ENCODE data around the gene RNF149. TPM values are rescaled to one million over a fixed set of nuclear protein-coding genes. Genes with fewer than 3 reads are reported as not detected.

Gene RNF149
- total and polyA plus RNA-seq, 12 donors = 31.5 to 98.4 (median 51.7) TPM

- DNase-seq = no peak
- peaks cover 0 to 22% of the 10 kb centered on the region in 2 donors for H3K36me3 ChIP-seq (replicated peaks in 1 of 2)
- intact Hi-C loops (cut with DNase I) = no loop called here
- H3K9me3 ChIP-seq (replicated peaks in 1 of 3) = no peaks in the 10 kb centered on the region
- H3K27me3 ChIP-seq = no peaks in the 10 kb centered on the region
- peaks cover 9 to 51% of the 10 kb centered on the region in 2 donors for H3K4me1 ChIP-seq (replicated peaks in 1 of 2)
- no peak overlapping the region for H3K27ac ChIP-seq
- H3K4me3 ChIP-seq = no peak overlapping the region
- WGBS, 4 donors = 83 to 93% (median 89%) methylated on average over 5 of the region's 5 CpGs
- no peak for TF ChIP-seq POLR2A (IDR thresholded peaks at IDR 0.05)
- no peak for TF ChIP-seq CTCF (IDR thresholded peaks at IDR 0.05)
Measured at GRCh38 chr2:101296371-101296770, 12.1 kb downstream of the RNF149 start.

GRCh38 chr2:101295895-101296294 is 12.6 kb downstream of the RNF149 start:
- H3K4me1 ChIP-seq (replicated peaks in 1 of 2) = peaks cover 9 to 46% of the 10 kb centered on the region in 2 donors
- intact Hi-C loops (cut with DNase I) = no loop called here
- 46 to 68% (median 52%) methylated on average over 2 of the region's 2 CpGs for WGBS, 4 donors

GRCh38 chr2:101294861-101295260 is 13.6 kb downstream of the RNF149 start:
- DNase-seq = no peak
- Histone ChIP-seq H3K9me3 (replicated peaks in 1 of 3) (no peaks in the 10 kb centered on the region), H3K36me3 (replicated peaks in 1 of 2) (peaks cover 0 to 25% of the 10 kb centered on the region in 2 donors), H3K27me3 (no peaks in the 10 kb centered on the region), H3K4me1 (replicated peaks in 1 of 2) (peaks cover 9 to 36% of the 10 kb centered on the region in 2 donors), H3K27ac (no peak overlapping the region), H3K4me3 (no peak overlapping the region)
- 88 to 96% (median 93%) methylated on average over 6 of the region's 6 CpGs for whole genome bisulfite sequencing, 4 donors
- intact Hi-C loops (cut with DNase I) = no loop called here
- TF ChIP-seq POLR2A (IDR thresholded peaks at IDR 0.05) = no peak

More at GRCh38 chr2:101295895-101296294, 12.6 kb downstream of the RNF149 start:
- H3K27ac ChIP-seq = no peak overlapping the region
- peak in 2 of 7 donors; percentile 19 to 36 for DNase-seq
- no peaks in the 10 kb centered on the region for H3K9me3 ChIP-seq (replicated peaks in 1 of 3)
- H3K36me3 ChIP-seq (replicated peaks in 1 of 2) = peaks cover 0 to 22% of the 10 kb centered on the region in 2 donors
- TF ChIP-seq POLR2A (IDR thresholded peaks at IDR 0.05) = no peak
- no peak for TF ChIP-seq CTCF (IDR thresholded peaks at IDR 0.05)
- no peak overlapping the region for H3K4me3 ChIP-seq
- H3K27me3 ChIP-seq = no peaks in the 10 kb centered on the region

- Histone ChIP-seq H3K27me3 (no peaks in the 10 kb centered on the region), H3K4me3 (no peak overlapping the region), H3K4me1 (replicated peaks in 1 of 2) (peaks cover 9 to 31% of the 10 kb centered on the region in 2 donors), H3K27ac (no peak overlapping the region), H3K9me3 (replicated peaks in 1 of 3) (no peaks in the 10 kb centered on the region), H3K36me3 (replicated peaks in 1 of 2) (peaks cover 0 to 31% of the 10 kb centered on the region in 2 donors)
- no peak for TF ChIP-seq POLR2A (IDR thresholded peaks at IDR 0.05)
- TF ChIP-seq CTCF (IDR thresholded peaks at IDR 0.05) = no peak
- 95 to 98% (median 96%) methylated on average over 2 of the region's 2 CpGs for WGBS, 4 donors
- DNase-seq = no peak
- intact Hi-C loops (cut with DNase I) = no loop called here
Measured at GRCh38 chr2:101293544-101293943, 15.0 kb downstream of the RNF149 start.

- no peaks in the 10 kb centered on the region for H3K9me3 ChIP-seq (replicated peaks in 1 of 3)
- H3K36me3 ChIP-seq (replicated peaks in 1 of 2) = peaks cover 0 to 45% of the 10 kb centered on the region in 2 donors
- TF ChIP-seq CTCF (IDR thresholded peaks at IDR 0.05) (no peak), POLR2A (IDR thresholded peaks at IDR 0.05) (no peak)
- 94 to 97% (median 96%) methylated on average over 3 of the region's 3 CpGs for WGBS, 4 donors
- DNase-seq = no peak
- no peak overlapping the region for H3K4me3 ChIP-seq
- no peak overlapping the region for H3K27ac ChIP-seq
- H3K27me3 ChIP-seq = no peaks in the 10 kb centered on the region
- H3K4me1 ChIP-seq (replicated peaks in 1 of 2) = peaks cover 9 to 31% of the 10 kb centered on the region in 2 donors
- intact Hi-C loops (cut with DNase I) = no loop called here
Measured at GRCh38 chr2:101291973-101292372, 16.5 kb downstream of the RNF149 start.

Measured in adrenal gland (tissue), 12 donors.